GM19025 (cell line): ENCODE results near the gene POLRMT.

Source experiments
- ATAC-seq: cut with Tn5 transposase; IDR thresholded peaks from one replicate; pipeline ENCODE4 v1.9.1; 2021; ENCODE audit warnings: mild to moderate bottlenecking, low read depth, moderate library complexity; ENCODE audit not compliant: unreplicated experiment

The POLRMT gene

DNA sequence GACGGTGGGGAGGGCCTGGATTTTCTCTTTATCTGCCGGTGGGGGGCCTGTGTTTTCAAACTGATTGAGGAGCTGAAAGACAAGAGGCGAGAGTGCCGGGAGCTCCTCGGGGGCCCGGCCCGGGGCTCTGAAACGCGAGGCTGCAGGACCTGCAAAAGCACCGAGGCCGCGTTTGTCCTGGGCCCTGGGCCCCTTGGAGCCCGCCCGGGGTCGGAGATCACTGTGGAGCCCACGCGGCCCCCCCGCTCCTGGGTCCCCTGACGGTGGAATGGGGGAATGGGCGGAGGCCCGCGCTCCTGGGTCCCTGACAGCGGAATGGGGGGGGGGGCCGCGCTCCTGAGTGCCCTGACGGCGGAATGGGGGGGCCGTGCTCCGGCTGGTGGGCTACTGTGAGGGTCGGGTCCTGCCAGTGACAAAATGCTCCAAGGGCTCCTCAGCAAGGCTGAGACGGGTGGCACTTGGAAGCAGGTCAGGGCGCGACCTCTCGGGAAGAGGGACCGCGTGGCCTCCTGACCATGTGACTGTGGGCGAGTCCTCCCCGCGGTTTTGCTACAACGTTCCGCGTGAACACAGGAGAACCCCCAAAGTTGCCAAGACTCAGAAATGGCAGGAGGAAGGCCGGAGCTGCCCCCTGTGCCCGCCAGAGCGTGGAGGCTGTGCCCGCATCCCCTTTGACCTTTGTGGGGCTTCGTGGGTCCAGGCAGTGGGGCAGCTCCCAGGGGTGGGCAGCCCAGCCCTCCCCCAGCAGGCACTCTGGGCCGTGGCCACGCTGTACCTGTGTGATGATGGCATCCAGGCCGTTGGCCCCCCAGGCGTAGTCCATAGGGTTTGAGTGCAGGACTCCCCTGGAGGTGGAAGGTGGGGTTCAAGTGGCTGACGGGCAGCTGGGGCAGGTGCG lies 15.8 kb upstream of the POLRMT start:
- no peak for ATAC-seq

DNA sequence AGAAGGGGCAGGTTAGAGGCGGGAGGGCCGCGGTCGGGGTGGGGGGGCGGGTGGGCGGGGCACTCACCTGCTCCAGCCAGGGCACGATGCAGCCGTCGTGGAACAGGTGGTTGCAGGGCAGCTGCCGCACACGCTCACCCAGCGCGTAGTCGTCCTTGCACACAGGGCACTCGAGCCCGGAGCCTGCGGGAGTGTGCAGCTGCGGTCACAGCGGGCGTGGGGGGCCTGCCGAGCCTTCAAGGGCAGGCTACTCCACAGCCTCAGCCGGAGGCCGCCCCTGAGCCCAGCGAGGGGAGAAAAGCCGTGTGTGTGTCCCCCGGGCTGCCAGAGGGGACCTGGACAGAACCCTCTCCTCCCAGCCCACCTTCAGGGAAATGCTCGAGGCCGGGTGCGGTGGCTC lies 15.0 kb upstream of the POLRMT start:
- ATAC-seq: no peak

DNA sequence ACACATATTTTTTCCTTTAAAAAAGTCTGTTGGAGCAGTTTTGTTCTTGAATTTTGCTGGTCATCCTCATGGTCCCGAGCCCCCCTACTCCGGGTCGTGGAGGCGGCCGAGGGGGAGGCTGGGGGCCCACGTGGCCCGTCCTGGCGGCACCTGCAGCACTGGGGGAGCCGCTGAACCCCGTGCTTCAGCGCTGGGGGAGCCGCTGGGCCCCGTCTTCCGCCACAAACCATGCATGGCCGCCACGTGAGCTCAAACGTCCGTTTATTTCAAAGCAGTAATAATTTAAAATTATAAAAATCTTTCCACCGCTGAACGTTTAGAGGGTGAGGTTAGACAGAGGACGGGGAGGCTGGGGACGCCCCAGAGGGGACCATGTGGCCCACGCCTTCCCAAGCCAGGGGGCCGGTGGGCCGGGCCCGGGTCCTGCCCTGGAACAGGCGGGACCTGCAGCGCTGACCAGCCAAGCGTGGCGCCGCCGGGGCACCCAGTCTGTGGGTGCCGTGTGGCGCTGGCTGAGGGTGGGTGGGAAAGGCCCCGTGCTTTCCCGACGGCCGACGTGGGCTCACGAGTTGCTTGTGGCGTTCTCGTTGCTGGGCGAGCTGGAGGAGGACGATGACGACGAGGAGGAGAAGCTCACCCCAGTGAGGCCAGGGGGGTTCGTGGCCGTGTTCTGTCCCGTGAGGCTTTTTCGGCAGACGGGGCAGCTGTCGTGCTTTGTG lies 14.4 kb upstream of the POLRMT start:
- no peak for ATAC-seq

DNA sequence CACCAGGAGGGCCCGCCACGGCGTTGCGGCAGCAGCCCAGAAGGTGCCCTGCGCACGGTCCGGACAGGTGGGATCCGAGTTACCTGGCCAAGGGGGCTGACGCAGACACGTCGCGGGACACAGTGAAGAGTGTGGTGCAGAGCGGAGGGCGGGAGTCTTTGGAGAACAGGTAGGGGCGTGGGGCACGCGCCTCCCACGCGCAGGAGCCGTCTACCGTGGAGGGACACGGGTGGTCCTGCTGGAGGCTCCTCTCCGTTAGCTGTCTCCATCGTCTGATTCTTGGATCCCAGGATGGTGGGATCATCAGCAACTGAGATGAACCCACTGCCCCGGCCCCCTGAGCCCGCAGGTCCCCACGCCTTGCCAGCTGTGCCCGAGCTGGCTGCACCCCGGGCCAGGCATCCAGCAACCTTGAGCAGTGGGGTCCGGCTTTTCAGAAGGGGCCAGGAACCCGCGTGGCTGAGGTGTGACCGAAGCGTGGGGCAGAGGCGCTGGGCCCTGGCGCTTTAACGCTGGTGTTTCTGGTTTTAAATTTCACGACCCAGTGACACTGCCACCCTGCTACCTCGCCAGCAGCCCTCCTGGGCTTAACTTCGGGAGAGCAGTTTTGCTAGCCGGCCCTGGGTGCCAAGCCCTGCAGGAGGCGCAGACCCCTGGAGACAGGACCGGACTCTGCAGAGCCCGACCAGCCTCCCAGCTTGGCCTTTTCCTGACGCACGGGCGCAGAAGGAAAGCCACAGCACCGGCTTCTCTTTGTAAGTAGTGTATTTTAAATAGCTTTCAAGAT lies 13.6 kb upstream of the POLRMT start:
- ATAC-seq: no peak

DNA sequence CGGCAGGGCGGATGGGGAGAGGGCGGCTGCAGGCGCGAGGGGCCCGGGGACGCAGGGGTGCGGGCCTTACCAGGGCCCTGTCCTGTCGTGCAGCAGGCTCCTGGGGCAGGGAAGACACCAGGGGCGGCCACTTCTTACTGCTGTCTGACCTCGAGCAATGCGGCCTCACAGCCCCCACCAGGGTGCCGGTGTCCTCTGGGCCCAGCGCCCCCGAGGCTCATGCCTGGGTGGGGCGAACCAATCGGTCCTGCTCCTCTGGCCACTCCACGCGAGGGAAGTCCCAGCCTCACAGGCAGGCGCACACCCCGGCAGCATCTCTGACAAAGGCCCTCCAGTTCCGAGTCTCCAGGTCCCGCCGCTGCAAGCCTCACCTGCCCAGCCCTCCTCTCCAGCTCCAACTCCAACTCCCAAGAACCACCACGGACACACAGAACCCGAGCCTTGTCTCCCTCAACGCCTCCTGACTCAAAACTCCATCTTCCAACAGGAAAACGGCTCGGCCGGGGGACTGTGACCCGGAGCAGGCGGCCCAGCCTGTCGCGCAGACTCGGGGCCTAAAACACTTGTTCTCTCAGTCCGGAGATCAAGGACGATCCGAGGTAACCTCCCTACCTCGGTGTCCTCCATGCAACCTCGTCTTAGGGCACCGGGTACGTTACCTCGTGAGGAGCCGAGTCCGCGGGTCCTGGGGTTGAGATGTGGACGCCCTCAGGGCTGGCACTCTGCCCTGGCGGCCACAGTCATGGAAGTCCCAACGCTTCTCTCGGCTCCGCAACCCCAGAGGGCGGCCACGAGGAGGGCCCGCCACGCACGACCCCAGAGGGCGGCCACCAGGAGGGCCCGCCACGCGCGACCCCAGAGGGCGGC lies 12.8 kb upstream of the POLRMT start:
- ATAC-seq: no peak

DNA sequence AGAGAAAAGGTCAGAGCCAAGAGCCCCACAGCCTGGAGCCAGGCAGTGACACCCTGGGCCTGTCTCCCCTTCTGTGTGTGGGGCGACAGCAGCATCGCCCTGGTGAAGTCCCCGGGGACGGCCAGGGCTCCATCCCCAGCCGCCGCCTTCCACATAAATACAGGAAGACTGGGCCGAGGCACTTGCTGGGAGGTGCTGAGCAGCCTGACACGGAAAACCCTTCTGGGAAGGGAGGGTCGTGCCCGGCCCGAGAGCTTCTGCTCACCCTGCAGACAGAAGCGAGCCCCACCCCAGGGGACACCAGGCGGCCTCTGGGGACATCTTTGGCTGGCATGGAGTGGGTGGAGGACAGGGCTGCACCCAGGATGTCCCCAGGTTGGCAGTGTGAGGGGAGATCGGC lies 11.5 kb upstream of the POLRMT start:
- ATAC-seq: no peak

DNA sequence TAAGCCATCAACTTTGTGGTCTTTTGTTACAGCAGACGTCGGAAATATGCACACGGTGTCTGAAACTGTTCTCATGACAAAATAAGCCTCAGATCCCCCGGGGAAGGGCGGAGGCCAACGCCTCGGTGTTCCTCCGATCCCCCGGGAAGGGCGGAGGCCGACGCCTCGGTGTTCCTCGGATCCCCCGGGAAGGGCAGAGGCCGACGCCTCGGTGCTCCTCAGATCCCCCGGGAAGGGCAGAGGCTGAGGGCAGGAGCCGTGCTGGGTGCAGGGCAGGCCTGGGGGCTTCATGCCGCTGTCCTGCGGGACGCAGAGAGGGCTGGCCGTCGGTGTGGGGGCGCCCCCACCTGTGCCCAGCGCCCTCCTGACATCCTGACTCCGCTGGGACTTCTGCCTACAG lies 11.0 kb upstream of the POLRMT start:
- ATAC-seq: no peak

DNA sequence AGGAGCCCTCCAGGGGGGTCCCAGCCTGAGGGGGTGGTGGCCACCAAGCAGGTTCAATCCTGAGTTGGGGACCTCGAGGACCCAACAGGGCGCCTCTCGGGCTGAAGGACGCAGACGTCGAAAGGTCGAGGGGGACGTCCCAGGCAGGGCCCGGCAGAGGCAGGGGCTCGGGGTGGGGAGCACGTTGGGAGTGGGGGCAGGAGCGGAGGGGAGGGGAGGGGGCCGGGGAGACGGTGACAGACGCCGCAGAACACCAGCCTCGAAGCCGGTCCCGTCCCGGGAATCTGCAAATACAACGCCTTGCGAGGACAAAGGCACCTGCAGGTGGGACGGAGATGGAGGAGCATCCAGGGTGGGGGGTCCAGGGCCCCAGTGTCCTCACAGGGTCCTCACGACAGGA lies 10.4 kb upstream of the POLRMT start:
- ATAC-seq: no peak

DNA sequence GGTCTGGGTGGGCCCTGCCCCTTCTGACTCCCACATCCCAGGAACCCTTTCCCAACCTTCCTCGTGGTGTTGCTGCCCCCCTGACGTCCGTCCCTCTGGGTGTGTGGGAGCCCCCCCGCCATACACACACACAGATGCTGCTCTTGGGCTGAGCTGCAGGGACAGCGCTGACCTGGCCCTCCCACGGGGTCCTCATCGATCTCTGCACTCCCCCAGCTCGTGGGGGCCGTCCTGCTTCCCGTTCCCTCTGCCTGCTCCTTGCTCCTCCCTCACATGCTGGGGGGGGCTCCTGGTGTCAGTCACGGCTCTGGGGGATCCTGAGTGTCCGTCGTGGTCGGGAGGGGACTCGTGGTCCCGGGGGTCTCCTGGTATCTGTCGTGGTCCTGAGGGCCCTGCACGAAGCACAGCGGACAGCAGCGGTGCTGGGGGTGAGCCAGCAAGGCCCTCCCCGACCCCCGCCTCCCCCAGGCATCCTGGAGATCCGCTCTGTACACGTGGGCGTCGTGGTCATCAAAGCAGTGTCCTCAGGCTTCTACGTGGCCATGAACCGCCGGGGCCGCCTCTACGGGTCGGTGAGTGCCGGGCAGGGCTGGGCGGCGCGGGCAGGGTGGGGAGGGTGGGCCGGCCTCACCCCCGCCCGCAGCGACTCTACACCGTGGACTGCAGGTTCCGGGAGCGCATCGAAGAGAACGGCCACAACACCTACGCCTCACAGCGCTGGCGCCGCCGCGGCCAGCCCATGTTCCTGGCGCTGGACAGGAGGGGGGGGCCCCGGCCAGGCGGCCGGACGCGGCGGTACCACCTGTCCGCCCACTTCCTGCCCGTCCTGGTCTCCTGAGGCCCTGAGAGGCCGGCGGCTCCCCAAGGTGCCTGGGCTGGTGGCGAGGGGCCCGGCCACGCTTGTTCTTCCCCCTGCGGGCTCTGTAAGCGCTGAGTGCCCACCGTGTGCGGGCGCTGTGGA lies 9.7 kb upstream of the POLRMT start:
- no peak for ATAC-seq

DNA sequence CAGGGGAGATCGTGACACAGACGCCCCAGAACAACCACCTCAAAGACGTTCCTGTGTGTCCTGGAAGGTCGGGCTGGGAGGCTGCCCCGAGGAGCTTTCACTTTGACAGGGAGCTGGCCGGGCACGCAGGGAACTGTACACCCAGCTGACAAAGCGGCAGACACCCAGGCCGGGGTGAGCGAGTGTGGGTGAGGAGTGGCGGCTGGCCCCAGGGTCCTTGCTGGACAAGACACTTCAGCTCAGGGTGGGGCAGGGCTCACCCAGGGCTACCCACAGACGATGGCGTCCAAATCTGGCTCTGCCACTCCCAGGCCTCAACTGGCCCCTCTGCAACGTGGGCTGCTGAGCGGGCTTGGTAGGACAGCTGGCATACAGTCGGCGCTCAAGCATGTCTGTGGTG lies 8.4 kb upstream of the POLRMT start:
- no peak for ATAC-seq

DNA sequence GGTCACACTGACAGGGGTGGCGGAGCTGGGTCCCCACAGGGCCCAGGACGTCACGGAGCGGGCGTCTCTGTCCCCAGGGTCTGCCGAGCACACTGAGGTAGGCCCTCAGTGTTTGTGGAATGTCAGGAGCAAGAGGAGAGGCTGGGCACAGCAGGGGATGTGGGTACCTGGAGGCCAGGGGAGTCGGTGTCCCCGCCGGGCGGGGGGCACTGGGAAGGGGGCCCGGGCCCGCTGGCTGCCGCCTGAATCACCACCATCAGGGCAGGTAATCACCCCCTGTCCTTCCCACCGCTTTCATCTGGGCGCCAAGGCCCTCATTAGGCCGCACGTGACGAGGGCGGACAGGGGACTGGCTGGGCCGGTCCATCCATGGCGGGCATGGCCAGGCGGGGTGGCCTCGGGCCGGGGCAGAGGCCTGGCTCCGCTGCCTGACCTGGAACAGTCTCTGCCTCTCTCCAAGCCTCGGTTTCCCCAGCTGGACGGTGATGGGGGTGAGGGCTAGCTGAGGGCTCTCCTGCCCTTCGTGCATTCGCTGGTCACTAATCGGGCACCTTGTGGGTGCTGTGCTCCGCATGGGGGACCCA lies 7.4 kb upstream of the POLRMT start:
- ATAC-seq: no peak

DNA sequence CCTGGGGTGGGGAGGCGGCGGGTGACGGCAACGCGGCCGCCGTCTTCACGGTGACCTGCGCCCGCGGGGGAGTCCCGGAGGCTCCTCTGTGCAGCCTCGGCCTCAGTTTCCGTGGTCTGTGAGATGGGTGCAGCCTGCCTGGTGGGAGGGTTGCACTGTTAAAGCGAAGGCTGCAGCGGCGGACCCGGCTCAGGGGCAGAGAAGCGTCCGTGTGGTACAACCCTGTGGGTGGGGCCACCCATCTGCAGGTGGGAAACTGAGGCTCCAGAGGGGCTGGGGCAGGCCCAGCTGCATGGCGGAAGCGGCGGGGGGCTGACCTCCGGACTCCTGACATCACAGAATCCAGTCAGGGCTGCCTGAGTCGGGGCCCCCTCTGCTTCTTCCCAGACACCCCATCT lies 6.8 kb upstream of the POLRMT start:
- peak; percentile 9 for ATAC-seq

DNA sequence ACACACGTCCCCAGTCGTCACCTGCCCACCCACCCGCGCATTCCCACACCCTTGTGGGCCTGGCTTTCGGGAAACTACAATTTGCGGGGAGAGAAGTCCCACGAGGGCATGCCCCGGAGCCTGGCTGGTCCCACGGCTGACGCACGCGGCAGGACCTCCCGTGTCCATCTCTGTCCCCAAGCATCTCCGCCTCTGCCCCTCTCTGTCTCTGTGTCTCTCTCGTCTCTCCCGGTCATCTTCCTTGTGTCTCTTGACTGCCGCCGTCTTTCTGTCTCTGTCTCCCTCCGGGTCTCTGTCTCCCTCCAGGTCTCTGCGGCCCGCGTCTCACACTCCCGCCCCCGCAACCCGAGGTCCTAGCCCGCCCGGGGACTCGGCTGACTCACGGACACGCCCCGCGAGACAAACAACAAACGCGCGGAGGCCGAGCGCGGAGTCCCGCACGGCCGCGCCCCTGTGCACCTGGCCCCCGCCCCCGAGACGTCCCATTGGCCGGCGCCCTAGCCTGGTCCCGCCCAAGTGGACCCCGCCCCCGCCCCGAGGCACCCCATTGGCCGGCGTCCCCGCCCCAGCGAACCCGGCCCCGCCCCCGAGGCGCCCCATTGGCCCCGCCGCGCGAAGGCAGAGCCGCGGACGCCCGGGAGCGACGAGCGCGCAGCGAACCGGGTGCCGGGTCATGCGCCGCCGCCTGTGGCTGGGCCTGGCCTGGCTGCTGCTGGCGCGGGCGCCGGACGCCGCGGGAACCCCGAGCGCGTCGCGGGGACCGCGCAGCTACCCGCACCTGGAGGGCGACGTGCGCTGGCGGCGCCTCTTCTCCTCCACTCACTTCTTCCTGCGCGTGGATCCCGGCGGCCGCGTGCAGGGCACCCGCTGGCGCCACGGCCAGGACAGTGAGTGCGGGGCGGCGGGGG lies 6.2 kb upstream of the POLRMT start, which contains the start of gene FGF22:
FGF22 (plus strand) TSS at position 627 of the 908 bp plus-strand sequence; CDS start at position 674, 47 bp downstream.
- ATAC-seq: peak; percentile 63

DNA sequence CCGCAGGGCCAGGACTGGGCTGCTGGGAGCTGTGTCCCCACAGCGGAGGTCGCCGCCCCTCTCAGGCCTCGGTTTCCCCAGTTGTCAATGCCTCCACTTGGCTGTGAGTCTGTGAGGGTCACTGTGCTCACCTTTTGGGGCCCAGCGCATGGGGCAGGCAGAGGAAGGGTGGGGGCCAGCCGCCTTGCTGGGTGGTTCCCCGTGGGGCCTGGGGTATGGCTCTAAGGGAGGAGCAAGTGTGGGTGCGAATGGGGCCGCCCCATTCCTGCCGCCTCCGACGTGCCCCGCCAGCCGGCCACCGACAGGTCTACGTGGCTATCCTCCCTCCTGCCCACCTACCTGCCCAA lies 5.5 kb upstream of the POLRMT start:
- no peak for ATAC-seq

DNA sequence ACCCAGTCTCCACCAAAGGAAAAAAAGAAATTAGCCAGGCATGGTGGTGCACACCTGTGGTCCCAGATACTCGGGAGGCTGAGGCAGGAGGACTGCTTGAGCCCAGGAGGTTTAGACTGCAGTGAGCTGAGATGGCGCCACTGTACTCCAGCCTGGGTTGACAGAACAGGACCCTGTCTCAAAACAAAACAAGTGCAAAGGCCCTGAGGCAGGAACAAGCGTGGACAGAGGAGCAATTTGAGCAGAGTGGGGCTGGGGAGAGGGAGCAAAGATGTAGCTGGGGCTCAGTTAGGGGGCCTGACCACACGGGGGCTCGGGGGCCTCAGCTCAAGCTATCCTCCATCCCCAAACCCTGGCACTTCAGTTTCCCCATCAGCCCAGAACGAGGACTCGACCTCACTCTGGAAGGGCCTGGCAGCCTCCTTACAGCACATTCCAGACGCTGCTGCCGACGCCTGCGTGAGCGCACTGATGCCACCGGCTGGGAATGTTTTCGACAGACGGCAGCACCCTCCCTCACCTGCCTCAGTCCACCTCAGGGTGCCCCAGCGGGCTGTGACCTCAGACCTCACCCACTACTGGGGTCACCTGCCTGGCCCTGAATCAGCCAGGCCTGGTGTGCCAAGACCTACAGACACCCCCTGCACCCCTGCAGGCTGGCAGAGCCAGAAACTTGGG lies 1.8 kb upstream of the POLRMT start:
- ATAC-seq: no peak

DNA sequence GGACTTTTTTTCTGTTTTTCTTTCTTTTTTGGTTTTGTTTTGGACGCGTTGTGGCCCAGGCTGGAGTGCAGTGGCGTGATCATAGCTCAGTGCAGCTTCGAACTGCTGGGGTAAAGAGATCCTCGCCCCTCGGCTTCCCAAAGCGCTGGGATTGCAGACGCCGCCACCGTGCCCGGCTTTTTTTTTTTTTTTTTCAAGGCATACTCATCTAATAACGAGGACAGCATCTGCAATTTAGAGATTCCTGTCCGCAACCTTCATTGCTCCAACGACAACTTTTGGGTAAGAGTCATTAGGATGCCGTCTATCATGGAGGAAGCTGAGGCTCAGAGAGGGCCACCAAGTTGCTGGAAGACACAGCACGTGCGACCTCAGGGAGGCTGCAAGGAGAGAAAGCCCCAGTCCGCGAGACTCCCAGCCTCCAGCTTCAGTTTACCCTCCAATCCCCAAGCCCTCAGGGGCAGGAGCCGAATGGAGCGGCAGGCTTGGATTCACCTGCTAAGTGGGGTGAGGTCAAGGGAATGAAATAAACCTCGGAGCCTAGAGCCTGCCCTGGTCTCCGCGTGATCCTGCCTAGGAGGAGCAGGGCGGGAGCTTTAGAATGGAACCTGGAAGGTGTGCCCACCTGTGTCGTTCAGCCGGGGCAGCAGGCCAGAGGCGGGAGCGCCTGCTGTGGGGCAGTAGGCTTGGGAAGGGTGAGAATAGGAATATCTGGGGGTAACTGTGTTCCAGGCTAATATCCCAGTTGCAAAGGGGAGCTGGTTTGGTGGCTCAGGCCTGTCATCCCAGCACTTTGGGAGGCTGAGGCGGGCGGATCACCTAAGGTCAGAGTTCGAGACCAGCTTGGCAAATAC lies 676 bp upstream of the POLRMT start:
- ATAC-seq: no peak
